ENCODE results near the gene RAB7A. TPM values are rescaled to one million over a fixed set of nuclear protein-coding genes. Genes with fewer than 3 reads are reported as not detected.
A peak's percentile ranks its signal among the peaks of the same experiment; 100 is the strongest.
"Not testable (repeated sequence)": the region's sequence is repeated elsewhere in the genome, so short reads cannot be mapped to it uniquely, and the experiment has no call there.

Gene RAB7A
- polyA plus RNA-seq, 1 donor = 140 TPM

DNA sequence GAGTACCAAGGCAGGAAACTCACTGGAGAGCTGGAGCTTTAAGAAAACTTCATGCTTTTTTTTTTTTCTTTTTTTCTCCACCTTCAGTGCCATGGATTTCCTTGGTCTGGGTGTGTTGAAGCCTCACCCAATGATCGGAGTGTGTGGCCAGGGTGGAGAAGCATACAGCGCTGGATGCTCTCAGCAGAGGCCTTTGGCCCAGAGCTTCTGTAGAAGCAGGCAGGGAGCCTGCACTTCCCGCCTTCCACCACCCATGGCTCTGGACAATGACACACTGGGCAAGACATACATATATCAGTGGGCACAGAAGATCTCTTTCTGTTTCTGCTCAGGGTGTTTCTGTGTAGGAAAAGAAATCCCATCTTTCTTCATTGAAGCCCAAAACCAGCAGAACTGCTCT lies 97.6 kb downstream of the RAB7A start:
- no peak for DNase-seq

DNA sequence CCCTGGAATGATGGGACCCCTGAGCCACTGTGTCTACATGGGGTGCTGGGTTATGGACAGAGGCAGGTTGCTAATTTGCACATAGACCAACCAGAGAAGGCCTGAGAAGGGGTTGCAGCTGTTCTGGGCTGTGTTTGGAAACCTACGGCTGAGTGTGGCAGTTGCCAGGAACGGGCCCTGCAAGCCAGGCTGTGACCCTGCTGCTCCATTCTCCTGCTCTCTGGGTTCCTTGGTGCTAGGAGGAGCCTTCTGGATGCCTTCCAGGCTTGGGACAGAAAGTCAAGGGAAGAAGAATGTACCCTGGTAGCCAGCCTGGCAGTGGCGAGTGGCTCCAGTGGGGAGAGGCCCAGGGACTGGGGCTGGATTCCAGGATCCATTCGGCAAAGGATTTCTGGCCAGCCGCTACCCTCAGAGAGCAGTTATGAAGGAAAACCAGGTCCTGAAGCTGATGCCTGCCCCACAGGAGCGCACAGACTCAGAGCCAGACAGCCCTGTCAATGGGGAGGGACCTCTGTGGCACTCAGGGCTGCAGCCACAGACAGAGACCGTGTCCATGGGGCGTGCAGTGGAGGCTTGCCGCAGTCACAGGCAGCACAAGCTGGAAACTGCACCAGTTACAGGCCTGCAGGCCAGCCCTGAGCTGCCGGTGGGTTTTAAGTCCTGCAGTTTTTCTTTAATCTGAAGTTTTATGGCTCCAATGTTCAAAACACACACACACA lies 98.3 kb downstream of the RAB7A start:
- DNase-seq = no peak

DNA sequence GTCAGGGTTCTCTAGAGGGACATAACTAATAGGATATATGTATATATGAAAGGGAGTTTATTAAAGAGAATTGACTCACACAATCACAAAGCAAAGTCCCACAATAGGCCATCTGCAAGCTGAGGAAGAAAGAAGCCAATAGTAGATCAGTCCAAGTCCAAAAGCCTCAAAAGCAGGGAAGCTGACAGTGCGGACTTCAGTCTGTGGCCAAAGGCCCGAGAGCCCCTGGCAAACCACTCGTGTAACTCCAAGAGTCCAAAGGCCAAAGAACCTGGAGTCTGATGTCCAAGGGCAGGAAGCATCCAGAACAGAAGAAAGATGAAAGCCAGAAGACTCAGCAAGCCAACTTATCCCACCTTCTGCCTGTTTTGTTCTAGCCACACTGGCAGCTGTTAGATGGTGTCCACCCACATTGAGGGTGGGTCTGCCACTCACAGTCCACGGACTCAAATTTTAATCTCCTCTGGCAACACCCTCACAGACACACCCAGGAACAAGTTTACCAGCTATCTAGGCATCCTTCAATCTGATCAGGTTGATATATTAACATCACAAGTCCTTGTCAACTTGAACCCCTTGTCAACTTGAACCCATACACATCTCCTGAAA lies 99.2 kb downstream of the RAB7A start:
- no peak for DNase-seq

DNA sequence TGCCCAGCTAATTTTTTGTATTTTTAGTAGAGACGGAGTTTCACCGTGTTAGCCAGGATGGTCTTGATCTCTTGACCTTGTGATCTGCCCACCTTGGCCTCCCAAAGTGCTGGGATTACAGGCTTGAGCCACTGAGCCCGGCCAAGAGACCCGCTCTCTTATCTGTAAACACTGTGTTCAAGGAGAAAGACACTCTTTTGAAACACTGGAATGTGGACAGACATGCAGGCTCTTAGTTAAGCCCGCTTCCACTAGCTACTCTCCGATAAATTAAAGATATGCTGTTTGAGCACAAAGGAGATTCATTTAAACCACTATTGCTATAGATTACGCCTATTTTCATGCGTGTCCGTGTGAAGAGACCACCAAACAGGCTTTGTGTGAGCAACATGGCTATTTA lies 103.1 kb downstream of the RAB7A start:
- not testable (repeated sequence) for DNase-seq

DNA sequence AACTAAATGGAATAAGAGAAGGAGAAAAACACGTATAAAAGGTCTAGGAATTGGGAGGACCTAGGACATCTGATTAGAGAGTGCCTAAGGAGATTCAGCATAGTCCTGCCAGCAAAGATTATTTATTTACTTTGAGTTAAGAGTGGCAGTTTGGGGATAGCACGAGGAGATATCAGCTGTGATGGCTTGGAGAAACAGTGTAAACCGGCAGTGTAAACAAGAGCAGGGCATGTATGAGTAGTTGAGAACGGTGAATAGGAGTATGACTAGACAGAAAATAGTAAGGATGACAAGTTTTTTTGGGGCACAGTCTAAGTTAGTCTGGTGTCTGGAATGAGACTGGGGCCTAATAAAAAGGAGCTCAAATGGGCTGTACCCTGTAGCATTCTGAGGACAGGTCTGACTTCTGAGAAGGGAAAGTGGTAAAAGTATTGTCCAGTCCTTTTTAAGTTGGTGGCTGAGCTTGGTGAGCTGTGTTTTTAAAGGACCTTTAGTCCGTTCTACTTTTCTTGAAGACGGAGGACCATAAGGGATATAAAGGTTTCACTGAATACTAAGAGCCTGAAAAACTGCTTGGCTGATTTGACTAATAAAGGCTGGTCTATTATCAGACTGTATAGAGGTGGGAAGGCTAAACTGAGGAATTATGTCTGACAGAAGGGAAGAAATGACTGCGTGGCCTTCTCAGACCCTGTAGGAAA lies 104.1 kb downstream of the RAB7A start:
- not testable (repeated sequence) for DNase-seq

DNA sequence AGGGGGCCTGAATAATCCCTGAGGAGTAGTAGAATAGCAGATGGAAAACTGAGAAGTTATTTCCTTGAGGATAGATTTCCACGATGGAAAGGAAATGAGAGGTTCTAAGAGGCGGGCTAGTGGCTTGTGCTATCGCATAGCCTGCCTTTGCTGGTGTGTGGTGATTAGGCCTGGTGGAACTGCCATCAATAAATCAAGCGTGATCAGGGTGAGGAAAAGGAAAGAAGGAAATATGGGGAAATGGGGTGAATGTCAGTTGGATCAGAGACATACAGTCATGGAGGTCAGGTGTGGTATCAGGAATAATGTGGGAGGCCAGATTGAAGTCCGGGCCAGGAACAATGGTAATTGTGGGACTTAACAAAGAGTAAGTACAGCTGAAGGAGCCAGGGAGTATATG lies 104.8 kb downstream of the RAB7A start:
- not testable (repeated sequence) for DNase-seq

DNA sequence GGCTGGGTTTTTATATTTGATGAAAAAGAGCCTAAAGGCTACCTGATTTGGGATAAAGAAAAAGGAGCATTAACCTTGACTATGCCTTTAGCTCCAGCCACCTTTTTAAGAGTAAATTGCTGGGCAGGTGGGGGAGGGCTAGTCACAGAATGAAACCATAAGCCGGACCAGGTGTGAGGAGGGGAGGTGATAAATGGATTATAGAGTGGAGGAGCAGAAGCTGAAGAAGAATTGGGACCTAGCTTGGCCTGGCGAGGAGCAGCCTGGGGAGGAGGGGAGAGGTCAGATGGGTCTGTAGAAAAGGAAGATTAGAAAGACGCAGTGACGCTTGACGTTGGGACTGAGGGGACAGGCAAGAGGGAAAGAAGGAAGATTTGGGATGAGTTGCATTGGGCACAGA lies 107.0 kb downstream of the RAB7A start:
- not testable (repeated sequence) for DNase-seq

DNA sequence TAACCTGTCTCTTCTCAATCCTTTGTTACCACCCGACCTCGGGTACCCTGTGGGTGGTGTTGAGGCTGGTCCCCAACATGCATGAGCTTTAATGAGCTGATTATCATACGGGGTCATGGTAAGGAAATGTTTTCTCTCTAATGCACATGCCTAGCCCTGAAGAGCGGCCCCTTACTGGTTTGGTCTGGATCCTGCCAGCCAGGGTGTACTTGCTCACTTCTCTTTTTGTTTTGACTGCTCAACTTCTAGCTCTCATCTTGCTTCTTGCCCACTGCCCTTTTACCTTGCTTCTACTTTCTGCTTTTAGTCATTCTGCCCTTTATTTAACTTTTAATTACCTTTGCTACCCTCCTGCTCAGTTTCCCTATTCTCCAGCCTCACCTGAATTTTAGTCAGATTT lies 109.1 kb downstream of the RAB7A start:
- no peak for DNase-seq

DNA sequence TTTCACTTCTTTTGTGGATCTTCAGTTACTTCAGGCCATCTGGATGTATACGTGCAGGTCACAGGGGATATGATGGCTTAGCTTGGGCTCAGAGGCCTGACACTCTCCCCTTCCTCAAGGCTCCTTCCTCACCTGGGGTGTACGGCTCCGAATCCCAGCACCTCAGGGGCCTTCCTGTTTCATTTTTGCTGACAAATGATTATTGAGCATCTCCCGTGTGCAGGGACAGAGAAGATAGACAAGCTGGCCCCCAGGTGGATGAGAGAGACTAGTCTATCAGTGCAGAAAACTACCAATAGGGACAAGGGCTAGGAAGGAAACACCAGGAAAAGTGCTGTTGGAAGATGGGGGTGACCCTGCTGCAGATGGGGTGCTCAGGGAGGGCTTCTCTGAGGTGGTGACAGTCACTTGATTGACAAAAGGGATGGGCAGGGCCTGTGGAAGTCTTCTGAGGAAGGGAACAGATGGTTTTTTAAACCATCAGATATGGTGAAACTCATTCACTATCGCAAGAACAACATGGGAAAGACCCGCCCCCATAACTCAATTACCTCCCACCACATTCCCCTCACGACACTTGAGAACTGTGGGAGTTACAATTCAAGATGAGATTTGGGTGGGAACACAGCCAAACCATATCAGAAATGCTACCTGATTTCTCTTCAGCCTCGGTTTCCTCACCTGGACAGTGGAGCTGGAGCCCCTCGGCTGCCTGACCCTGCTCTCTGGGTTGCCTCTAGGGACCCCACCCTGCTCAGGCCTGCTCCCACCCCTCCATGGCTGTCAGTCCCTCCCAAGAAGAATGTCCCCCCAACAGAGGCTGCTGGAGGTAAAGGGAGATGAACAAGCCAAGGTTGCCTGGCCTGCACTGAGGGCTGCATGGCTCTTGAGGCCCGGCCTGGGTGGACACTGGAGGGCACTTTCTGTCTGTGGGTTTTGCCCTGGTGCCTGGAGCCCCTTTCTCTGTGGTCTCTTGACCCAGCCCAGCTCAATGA lies 116.2 kb downstream of the RAB7A start:
- DNase-seq = no peak

DNA sequence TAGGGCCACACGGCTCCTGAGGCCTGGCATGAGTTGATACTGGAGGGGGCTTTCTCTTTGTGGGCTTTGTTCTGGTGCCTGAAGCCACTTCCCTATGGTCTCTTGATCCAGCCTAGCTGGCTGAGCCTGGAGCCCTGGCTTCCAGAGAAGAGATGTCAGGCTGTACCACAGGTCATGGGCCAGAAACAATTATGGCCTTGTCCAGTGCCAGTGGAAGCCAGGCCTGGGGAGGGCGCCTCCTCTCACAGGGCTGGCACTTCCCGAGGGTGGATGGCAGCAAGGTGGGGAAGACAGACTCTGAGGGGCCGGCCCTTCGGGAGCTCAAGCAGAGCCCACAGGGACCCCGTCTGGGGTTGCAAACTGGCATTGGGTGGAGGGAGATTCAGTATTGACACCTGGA lies 118.5 kb downstream of the RAB7A start:
- no peak for DNase-seq

DNA sequence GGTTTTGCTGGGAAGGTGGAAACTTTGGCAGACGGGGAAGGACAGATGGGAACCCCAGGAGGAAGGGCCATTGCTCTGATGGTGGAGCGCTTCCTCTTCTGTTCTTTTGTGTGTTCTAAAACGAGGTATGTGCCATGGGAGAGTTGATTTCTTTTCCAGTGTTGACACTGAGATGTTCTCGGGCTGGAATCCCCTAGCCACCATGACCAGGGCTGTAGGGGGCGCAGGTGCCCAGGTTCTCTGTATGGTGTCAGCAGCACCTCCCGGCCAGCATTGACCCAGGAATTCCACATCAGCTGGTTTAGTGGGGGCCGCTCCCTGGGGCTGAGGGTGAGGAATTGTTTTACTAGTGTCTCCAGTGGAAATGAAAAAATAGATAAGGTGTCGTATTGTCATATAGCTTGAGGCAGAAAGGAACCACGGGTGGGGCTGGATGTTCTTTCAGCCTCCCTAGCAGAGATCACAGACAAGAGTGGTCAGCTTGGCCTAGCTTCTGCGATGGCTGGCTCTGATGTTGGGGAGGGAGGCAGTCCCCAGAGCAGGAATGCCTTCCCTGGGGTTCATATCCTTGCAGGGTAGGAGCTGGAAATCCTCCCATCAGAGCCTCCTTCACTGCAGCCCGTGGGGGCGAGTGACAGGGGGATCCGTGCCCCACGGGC lies 119.3 kb downstream of the RAB7A start:
- no peak for DNase-seq

DNA sequence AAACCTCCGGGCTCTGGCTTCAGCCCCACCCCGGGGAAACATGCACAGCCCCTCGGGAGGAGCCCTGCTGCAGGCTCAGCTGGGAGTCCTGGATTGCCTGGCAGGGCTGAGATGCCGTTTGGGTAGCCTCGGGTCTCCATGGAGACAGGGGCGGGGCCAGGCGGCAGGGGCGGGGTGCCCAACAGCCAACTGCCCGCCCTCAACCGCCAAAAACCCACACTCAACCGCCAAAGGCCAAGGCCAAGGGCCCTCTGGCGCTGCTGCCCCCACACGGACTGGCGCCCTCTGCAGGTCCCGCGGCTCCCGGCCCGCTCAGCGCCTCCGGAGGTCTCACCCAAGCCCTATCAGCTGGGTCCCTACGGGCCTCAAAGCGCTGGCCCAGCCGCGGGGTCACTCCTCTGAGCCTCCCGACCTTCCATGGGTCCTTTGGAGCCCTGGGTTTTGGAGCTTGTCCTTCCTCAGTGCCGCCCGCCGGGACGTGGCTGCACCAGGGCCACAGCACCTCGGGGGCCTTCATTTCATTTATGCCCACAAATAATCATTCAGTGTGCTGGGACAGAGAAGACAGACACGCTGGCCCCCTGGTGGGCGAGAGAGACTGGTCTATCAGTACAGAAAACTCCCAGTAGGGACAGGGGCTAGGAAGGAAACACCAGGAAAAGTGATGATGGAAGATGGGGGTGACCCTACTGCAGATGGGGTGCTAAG lies 119.9 kb downstream of the RAB7A start:
- peak; percentile 40 for DNase-seq

DNA sequence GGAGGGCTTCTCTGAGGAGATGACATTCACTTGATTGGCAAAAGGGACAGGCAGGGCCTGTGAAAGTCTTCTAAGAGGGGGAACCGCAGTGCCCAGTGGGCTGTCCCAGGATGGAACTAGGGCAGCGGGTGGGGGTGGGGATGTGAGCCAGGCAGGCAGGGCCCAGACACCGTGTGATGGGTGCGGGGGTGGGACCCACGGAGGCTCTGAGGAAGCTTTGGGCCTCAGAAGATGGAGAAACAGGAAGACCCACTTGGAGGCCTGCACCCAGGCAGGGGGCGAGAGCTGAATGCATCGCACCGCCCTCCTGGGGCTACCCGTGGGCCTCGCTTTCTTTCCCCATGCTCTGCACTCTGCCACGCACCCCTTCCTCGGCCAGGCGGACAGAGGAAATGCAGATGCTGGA lies 120.5 kb downstream of the RAB7A start:
- no peak for DNase-seq

DNA sequence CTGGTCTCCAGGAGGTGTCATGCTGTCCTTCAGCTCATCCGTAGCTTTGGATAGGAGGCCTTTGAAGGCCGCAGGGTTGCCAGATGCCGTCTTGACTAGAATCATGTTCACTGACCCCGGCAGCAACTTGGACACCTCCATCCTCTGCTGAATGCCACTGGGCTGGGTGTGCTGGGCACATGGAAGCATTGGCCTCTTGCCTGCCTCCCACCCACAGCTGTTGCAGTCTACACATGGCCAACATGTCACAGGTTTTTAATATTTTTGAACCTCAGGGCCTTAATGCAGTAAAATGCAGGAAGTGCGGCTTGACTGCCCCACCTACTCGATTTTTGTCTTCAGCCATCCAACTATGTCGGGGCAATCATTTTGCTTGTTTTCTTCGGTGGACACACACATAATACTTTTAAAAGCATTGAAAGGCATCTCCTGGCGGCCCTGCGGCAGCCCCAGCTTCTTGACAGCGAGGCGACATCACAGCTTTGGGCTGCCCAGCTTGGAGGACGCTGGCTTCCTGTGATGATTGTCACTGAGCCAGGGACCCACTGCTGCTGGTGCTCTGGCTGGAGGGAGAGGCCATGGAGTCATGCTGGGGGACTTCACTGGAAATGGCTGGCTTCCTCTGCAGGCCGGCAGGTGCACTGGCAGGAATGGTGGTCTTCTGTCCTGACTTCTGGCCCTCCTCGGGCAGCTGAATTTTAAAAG lies 121.8 kb downstream of the RAB7A start:
- DNase-seq = no peak

DNA sequence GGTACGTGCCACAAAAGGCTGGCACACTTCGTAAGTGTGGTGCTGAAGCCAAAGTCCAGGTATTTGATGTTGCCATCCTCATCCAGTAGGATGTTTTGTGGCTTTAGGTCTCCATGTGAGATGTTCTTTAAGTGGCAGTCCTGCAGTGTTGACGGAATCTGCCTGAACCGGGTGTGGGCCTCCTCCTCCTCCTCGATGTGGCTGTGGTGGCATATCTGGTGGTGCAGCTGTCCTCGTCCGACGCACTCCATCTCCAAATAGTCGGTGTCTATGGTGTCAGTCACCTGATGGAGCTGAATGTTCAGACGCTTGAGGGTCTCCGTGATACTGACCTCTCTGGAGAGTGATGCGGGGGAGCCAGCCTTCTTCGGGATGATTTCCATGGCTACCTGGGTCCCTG lies 123.0 kb downstream of the RAB7A start:
- DNase-seq = no peak

DNA sequence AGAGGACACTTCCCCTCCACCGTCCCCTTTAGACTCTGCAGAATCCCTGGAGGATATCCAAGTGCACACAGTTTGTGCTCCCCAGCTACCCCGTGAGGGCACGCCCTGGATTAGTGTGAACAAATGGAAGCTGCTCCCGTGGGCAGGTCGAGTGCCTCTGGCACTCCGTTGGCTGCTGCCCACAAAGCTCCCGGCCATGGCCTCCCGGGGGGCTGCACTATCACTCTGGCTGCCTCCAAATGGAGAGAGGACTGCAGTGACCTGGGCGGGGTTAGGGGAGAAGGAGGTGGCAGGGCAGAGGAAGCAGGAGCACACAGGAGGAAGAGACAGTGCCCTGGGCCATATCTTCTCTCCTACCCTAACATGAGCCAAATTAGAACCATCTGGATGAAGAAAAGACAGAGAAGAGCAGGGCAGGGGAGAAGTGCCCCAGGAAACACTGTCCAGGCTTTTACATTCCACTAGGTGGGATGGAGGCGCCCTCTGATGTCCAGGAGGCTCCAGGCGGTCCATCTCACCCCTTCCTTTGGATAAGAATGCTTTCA lies 124.0 kb downstream of the RAB7A start:
- DNase-seq = no peak

DNA sequence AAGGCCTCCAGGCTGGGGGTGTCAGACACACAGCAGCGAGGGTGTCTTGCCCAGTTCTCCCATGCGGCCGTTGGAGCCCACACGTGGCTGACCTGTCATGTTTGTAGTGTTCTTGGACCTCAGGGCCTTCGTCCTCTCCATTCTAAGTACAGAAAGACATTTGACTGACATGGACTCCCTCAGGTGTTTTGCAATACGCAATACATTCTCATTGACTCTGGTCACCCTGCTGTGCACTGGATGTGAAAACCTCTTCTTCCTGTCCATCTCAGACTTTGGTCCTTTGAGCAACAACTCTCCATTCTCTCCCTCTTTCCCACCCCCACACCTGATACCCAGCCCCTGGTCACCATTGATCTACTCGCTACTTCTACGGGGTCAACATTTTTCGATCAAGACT lies 124.6 kb downstream of the RAB7A start:
- DNase-seq = no peak

DNA sequence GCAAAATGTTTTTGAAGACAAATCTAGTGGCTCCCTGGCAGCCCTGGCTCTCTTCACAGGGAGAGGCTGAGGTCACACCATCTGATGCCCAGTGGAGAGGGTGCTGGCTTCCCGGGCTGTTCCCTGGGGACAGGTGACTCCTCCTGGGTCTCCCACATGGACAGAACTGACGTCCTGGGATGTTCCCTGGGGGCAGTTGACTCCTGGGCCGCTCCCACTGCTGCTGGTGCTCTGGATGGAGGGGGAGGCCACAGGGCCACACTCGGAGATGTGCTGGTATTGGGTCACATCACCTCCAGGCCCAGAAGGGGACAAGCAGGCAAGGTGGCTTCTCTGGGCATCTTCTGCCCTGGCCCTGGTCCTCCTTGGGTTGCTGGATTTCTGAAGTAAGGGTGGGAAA lies 125.6 kb downstream of the RAB7A start:
- DNase-seq = no peak

DNA sequence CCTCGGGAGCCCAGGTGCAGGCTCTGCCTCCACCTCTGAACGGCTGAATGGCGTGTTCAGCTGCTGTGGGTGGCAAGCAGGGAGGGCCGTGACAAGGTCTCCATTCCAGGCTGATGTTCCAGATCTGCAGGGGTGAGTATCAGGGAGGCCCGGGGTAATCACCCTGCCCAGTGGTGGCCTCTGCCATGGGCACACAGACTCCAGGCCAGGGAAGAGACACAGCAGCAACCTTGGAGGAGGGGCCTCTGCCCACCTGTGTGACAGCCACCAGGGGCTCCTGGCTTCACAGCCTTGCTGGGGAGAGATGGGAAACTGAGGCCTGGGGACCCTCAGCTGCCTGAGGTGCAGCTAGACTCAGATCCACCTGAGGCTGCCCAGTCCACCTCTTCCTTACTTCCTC lies 127.8 kb downstream of the RAB7A start:
- DNase-seq = no peak

DNA sequence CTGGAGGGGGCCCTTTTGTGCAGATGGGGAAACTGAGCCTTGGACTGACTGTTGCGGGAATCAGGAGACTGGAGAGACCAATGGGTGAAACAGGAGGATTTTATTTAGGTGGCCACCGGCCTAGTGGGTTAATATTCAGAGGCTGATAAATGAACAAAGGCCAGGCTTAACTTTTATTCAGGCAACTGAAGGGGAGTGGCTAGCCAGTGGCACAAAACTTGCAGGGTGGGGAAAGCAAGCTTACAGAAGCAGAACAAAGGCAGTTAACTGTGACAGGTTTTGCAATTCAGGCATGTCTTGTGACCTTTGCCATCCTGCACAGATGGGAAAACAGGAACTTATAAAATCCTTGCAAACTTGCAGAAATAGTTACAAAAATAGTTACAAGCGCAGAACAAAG lies 128.5 kb downstream of the RAB7A start:
- no peak for DNase-seq

DNA sequence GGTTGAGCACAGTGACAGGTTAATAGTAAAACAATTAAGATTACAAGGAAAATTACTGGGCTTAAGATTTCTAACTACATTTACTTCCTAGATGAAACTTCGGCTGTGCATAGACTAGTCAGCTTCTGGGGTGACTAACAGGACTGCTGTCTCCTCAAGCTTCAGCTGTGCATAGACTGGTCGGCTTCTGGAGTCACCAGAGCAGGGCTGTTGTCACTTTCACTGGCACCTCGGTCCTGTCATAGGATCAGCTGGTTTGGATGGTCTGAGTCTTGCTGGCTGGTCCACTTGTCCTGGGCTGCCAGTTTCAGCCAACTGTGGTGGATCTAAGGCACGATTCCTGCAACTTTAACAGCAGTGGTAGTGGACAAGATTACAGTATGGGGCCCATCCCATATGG lies 129.6 kb downstream of the RAB7A start:
- DNase-seq = no peak
